Astrocyte (in vitro differentiated cells and primary cell): ENCODE results near the gene PTPRF. TPM values are rescaled to one million over a fixed set of nuclear protein-coding genes. Genes with fewer than 3 reads are reported as not detected.

Experiments
- DNase-seq: peaks from one replicate; pipeline ENCODE4 v3.0.0-alpha.2; 2010; ENCODE audit warnings: low read depth
- FAIRE-seq: peaks from 2 replicates; lab custom pipeline; 2011; peaks lifted over from hg19 to GRCh38; lab: Jason Lieb, UNC
- H2AFZ ChIP-seq: 2 replicates; pipeline ENCODE4 v1.6.0; 2012; ENCODE audit warnings: low read depth, low read length, inconsistent platforms
- H3K27ac ChIP-seq: 2 replicates; pipeline ENCODE4 v1.5.1; 2011; ENCODE audit warnings: low read depth, low read length, inconsistent platforms
- H3K27me3 ChIP-seq: 2 replicates; pipeline ENCODE4 v1.6.0; 2011; ENCODE audit warnings: low read length, inconsistent platforms; ENCODE audit not compliant: insufficient read depth
- H3K36me3 ChIP-seq: 2 replicates; pipeline ENCODE4 v1.5.1; 2011; ENCODE audit warnings: low read length, inconsistent platforms; ENCODE audit not compliant: insufficient read depth
- H3K4me1 ChIP-seq: 2 replicates; pipeline ENCODE4 v1.5.1; 2011; ENCODE audit warnings: low read length, inconsistent platforms; ENCODE audit not compliant: insufficient read depth
- H3K4me2 ChIP-seq: 2 replicates; pipeline ENCODE4 v1.6.0; 2012; ENCODE audit warnings: low read length, inconsistent platforms
- H3K4me3 ChIP-seq: 2 replicates; pipeline ENCODE4 v1.5.1; 2011; ENCODE audit warnings: low read depth, mild to moderate bottlenecking, low read length, inconsistent platforms; ENCODE audit not compliant: insufficient read depth
- H3K79me2 ChIP-seq: 2 replicates; pipeline ENCODE4 v1.6.0; 2012; ENCODE audit warnings: mild to moderate bottlenecking, low read length, inconsistent platforms; ENCODE audit not compliant: insufficient read depth
- H3K9ac ChIP-seq: 2 replicates; pipeline ENCODE4 v1.6.0; 2012; ENCODE audit warnings: mild to moderate bottlenecking, low read length, inconsistent platforms
- H3K9me3 ChIP-seq: 2 replicates; pipeline ENCODE4 v1.5.1; 2012; ENCODE audit warnings: low read depth, mild to moderate bottlenecking, low read length, inconsistent platforms; ENCODE audit not compliant: insufficient read depth
- H4K20me1 ChIP-seq: 2 replicates; pipeline ENCODE4 v1.6.0; 2012; ENCODE audit warnings: low read length, inconsistent platforms; ENCODE audit not compliant: insufficient read depth
- H3K27ac Mint-ChIP-seq: one replicate; pipeline ENCODE4 v1.8.0; 2021; ENCODE audit warnings: mild to moderate bottlenecking, mixed read lengths; ENCODE audit not compliant: unreplicated experiment
- H3K27me3 Mint-ChIP-seq: one replicate; pipeline ENCODE4 v1.8.0; 2021; ENCODE audit warnings: low read depth, mixed read lengths; ENCODE audit not compliant: unreplicated experiment
- H3K36me3 Mint-ChIP-seq: one replicate; pipeline ENCODE4 v1.8.0; 2021; ENCODE audit warnings: low read depth, mixed read lengths; ENCODE audit not compliant: unreplicated experiment
- H3K4me1 Mint-ChIP-seq: one replicate; pipeline ENCODE4 v1.8.0; 2021; ENCODE audit warnings: low read depth, mixed read lengths; ENCODE audit not compliant: unreplicated experiment
- H3K4me3 Mint-ChIP-seq: one replicate; pipeline ENCODE4 v1.8.0; 2021; ENCODE audit warnings: mild to moderate bottlenecking, moderate library complexity, mixed read lengths; ENCODE audit not compliant: unreplicated experiment
- H3K9me3 Mint-ChIP-seq: one replicate; pipeline ENCODE4 v1.8.0; 2021; ENCODE audit warnings: mild to moderate bottlenecking, mixed read lengths; ENCODE audit not compliant: unreplicated experiment
- CTCF ChIP-seq: IDR thresholded peaks from 2 replicates; pipeline ENCODE4 v1.5.1; 2011; ENCODE audit warnings: low read depth, mild to moderate bottlenecking, inconsistent platforms, low read length, moderate library complexity; ENCODE audit not compliant: insufficient read depth
- EZH2 ChIP-seq: IDR thresholded peaks from 2 replicates; pipeline ENCODE4 v1.6.1; 2012; ENCODE audit warnings: mild to moderate bottlenecking, low read length, inconsistent platforms; ENCODE audit not compliant: insufficient read depth
- total RNA-seq: library from RNA; stranded (reverse); gene quantifications from 2 replicates; pipeline ENCODE4 v1.2.1, GENCODE V29; 2021

Gene PTPRF
- total RNA-seq, 1 donor from 2014 or later: 275 TPM

GRCh38 chr1:43586136-43586731 lies 55.6 kb downstream of the PTPRF start:
- H3K27ac ChIP-seq: no peak overlapping the region
- Mint-ChIP-seq H3K4me1 (peaks cover 21% of the 10 kb centered on the region), H3K27ac (no peak overlapping the region), H3K27me3 (no peaks in the 10 kb centered on the region), H3K36me3 (peaks cover 17% of the 10 kb centered on the region), H3K4me3 (no peak overlapping the region), H3K9me3 (peaks cover 3% of the 10 kb centered on the region)
- H3K9me3 ChIP-seq: no peaks in the 10 kb centered on the region
- H3K27me3 ChIP-seq: no peaks in the 10 kb centered on the region
- H3K4me2 ChIP-seq: no peak overlapping the region
- TF ChIP-seq EZH2: no peak
- no peak for TF ChIP-seq CTCF
- H3K36me3 ChIP-seq: no peaks in the 10 kb centered on the region
- no peak overlapping the region for H2AFZ ChIP-seq
- H3K4me1 ChIP-seq: peaks cover 12% of the 10 kb centered on the region
- no peak for FAIRE-seq
- DNase-seq: no peak
- no peak overlapping the region for H3K4me3 ChIP-seq
- no peaks in the 10 kb centered on the region for H3K79me2 ChIP-seq
- peaks cover 11% of the 10 kb centered on the region for H4K20me1 ChIP-seq
- H3K9ac ChIP-seq: no peak overlapping the region

- no peak overlapping the region for H3K4me2 ChIP-seq
- H3K9ac ChIP-seq: no peak overlapping the region
- no peak for DNase-seq
- no peak overlapping the region for H2AFZ ChIP-seq
- peaks cover 11% of the 10 kb centered on the region for H4K20me1 ChIP-seq
- peaks cover 16% of the 10 kb centered on the region for H3K36me3 Mint-ChIP-seq
- H3K27me3 ChIP-seq: no peaks in the 10 kb centered on the region
- H3K27ac ChIP-seq: no peak overlapping the region
- TF ChIP-seq CTCF (no peak), EZH2 (no peak)
- H3K9me3 ChIP-seq: no peaks in the 10 kb centered on the region
- H3K27me3 Mint-ChIP-seq: no peaks in the 10 kb centered on the region
- H3K36me3 ChIP-seq: peaks cover 3% of the 10 kb centered on the region
- H3K4me3 Mint-ChIP-seq: no peak overlapping the region
- no peak for FAIRE-seq
- no peak overlapping the region for H3K4me3 ChIP-seq
- peaks cover 16% of the 10 kb centered on the region for H3K4me1 Mint-ChIP-seq
- H3K79me2 ChIP-seq: no peaks in the 10 kb centered on the region
- peak overlapping the region; percentile 61 for H3K27ac Mint-ChIP-seq
- peaks cover 7% of the 10 kb centered on the region for H3K4me1 ChIP-seq
- H3K9me3 Mint-ChIP-seq: peaks cover 3% of the 10 kb centered on the region
Observed at GRCh38 chr1:43587001-43587400, 56.3 kb downstream of the PTPRF start.

GRCh38 chr1:43587594-43587993 lies 56.9 kb downstream of the PTPRF start:
- no peak overlapping the region for H3K4me3 ChIP-seq
- Mint-ChIP-seq H3K36me3 (peaks cover 19% of the 10 kb centered on the region), H3K4me3 (no peak overlapping the region), H3K4me1 (peaks cover 12% of the 10 kb centered on the region), H3K27ac (no peak overlapping the region), H3K9me3 (peaks cover 3% of the 10 kb centered on the region), H3K27me3 (no peaks in the 10 kb centered on the region)
- H2AFZ ChIP-seq: no peak overlapping the region
- H3K4me2 ChIP-seq: no peak overlapping the region
- H3K9me3 ChIP-seq: no peaks in the 10 kb centered on the region
- H3K36me3 ChIP-seq: peaks cover 3% of the 10 kb centered on the region
- no peak overlapping the region for H3K9ac ChIP-seq
- H3K27me3 ChIP-seq: no peaks in the 10 kb centered on the region
- DNase-seq: peak; percentile 8
- no peaks in the 10 kb centered on the region for H3K79me2 ChIP-seq
- peaks cover under 1% of the 10 kb centered on the region for H3K4me1 ChIP-seq
- H3K27ac ChIP-seq: no peak overlapping the region
- TF ChIP-seq CTCF (no peak), EZH2 (no peak)
- no peak for FAIRE-seq
- peaks cover 11% of the 10 kb centered on the region for H4K20me1 ChIP-seq
